Measurements from ENCODE around the gene TRIM13. TPM values are rescaled to one million over a fixed set of nuclear protein-coding genes. Genes with fewer than 3 reads are reported as not detected.

TRIM13 gene
- total and polyA plus RNA-seq, 11 donors: 14.0 to 26.9 (median 18.5) TPM

- DNase-seq (no peak), ATAC-seq (no peak)
- Histone ChIP-seq H3K27me3 (no peaks in the 10 kb centered on the region), H3K27ac (no peak overlapping the region), H3K4me3 (no peak overlapping the region), H3K36me3 (peaks cover 0 to 6% (median 0%) of the 10 kb centered on the region in 9 donors), H3K9me3 (peaks cover 0 to 31% (median 14%) of the 10 kb centered on the region in 12 donors), H3K4me1 (no peaks in the 10 kb centered on the region)
- no peak for TF ChIP-seq POLR2A (IDR thresholded peaks at IDR 0.05)
- no peak for TF ChIP-seq CTCF (IDR thresholded peaks at IDR 0.05)
- intact Hi-C loops (cut with DNase I): no loop called here
- 95 to 98% (median 96%) methylated on average over 4 of the region's 4 CpGs for WGBS, 4 donors
These were observed 29.4 kb upstream of the TRIM13 start for GRCh38 chr13:49967456-49967855.

- DNase-seq: no peak
- TF ChIP-seq POLR2A (IDR thresholded peaks at IDR 0.05): no peak
- TF ChIP-seq CTCF (IDR thresholded peaks at IDR 0.05): no peak
- Histone ChIP-seq H3K27me3 (no peaks in the 10 kb centered on the region), H3K9me3 (no peaks in the 10 kb centered on the region), H3K36me3 (peaks cover 0 to 13% (median 0%) of the 10 kb centered on the region in 9 donors), H3K4me3 (no peak overlapping the region), H3K27ac (no peak overlapping the region), H3K4me1 (no peaks in the 10 kb centered on the region)
- no peak for ATAC-seq
- 89 to 97% (median 92%) methylated on average over 4 of the region's 4 CpGs for WGBS, 4 donors
- intact Hi-C loops (cut with DNase I): loop anchor here in 3 of 10 donors (10.0 kb wide), 5 partner anchors 552 to 1092 kb away; no protein-coding TSS in a partner anchor
These were observed 24.1 kb upstream of the TRIM13 start for GRCh38 chr13:49972709-49973108.

GRCh38 chr13:49975826-49976225 lies 21.0 kb upstream of the TRIM13 start:
- ATAC-seq: no peak
- TF ChIP-seq POLR2A (IDR thresholded peaks at IDR 0.05) (no peak), CTCF (IDR thresholded peaks at IDR 0.05) (no peak)
- H3K9me3 ChIP-seq: no peaks in the 10 kb centered on the region
- no peak for DNase-seq
- 83 to 98% (median 92%) methylated on average over 1 of the region's 1 CpG for WGBS, 4 donors
- H3K27ac ChIP-seq: no peak overlapping the region
- intact Hi-C loops (cut with DNase I): loop anchor here (1.0 to 10.0 kb wide), 18 partner anchors 549 to 1096 kb away; no protein-coding TSS in a partner anchor
- H3K36me3 ChIP-seq: peaks cover 0 to 13% (median 0%) of the 10 kb centered on the region in 9 donors
- H3K4me3 ChIP-seq: no peak overlapping the region
- H3K27me3 ChIP-seq: no peaks in the 10 kb centered on the region
- H3K4me1 ChIP-seq: peaks cover 0 to 5% (median 0%) of the 10 kb centered on the region in 12 donors

- peak; percentile 59 to 92 (median 89) for TF ChIP-seq CTCF (IDR thresholded peaks at IDR 0.05)
- no peak for TF ChIP-seq POLR2A (IDR thresholded peaks at IDR 0.05)
- WGBS, 4 donors: 51 to 58% (median 55%) methylated on average over 8 of the region's 8 CpGs
- peak in 3 of 4 donors; percentile 80 to 85 (median 81) for ATAC-seq
- Histone ChIP-seq H3K36me3 (peaks cover 0 to 13% (median 0%) of the 10 kb centered on the region in 9 donors), H3K27ac (no peak overlapping the region), H3K27me3 (no peaks in the 10 kb centered on the region), H3K4me3 (no peak overlapping the region), H3K9me3 (no peaks in the 10 kb centered on the region), H3K4me1 (peaks cover 0 to 5% (median 0%) of the 10 kb centered on the region in 12 donors)
- intact Hi-C loops (cut with DNase I): loop anchor here (1.0 to 10.0 kb wide), 18 partner anchors 548 to 1096 kb away; no protein-coding TSS in a partner anchor
- peak; percentile 50 to 79 (median 66) for DNase-seq
These were observed 20.3 kb upstream of the TRIM13 start for GRCh38 chr13:49976314-49977258.

Measured in heart left ventricle (tissue), 16 donors.